ENCODE results near the gene BARX1. TPM values are rescaled to one million over a fixed set of nuclear protein-coding genes. Genes with fewer than 3 reads are reported as not detected.

Gene BARX1
- polyA plus RNA-seq, 1 donor from 2014 or later, result not detected

- Histone ChIP-seq H3K27me3 (ENCODE audit: insufficient read depth, low read depth, low read length) (no peaks in the 10 kb centered on the region), H3F3A (ENCODE audit: insufficient read depth, low read length, poor library complexity, severe bottlenecking) (no peaks in the 10 kb centered on the region)
Observed at GRCh38 chr9:93907551-93908199, 47.5 kb downstream of the BARX1 start.

GRCh38 chr9:93906195-93906880 lies 48.8 kb downstream of the BARX1 start:
- no peak overlapping the region for H2AFZ ChIP-seq (ENCODE audit: low read depth, low read length)
- no peak overlapping the region for H3K4me2 ChIP-seq (ENCODE audit: low read length)
- no peaks in the 10 kb centered on the region for H3K79me2 ChIP-seq (replicated peaks; ENCODE audit: insufficient read depth, low read length)
- H4K20me1 ChIP-seq (ENCODE audit: insufficient read depth), result no peaks in the 10 kb centered on the region
- no peaks in the 10 kb centered on the region for H3K36me3 ChIP-seq (ENCODE audit: insufficient read depth, low read length)
- no peaks in the 10 kb centered on the region for H3K9me3 ChIP-seq (ENCODE audit: low read length)
- H3K9me2 ChIP-seq (ENCODE audit: insufficient read depth, low read length), result no peaks in the 10 kb centered on the region
- H3F3A ChIP-seq (ENCODE audit: insufficient read depth, low read length, poor library complexity, severe bottlenecking), result no peaks in the 10 kb centered on the region
- no peak overlapping the region for H3K27ac ChIP-seq (ENCODE audit: low read length)
- no peak overlapping the region for H3K9ac ChIP-seq (ENCODE audit: low read length)
- H3K4me3 ChIP-seq (ENCODE audit: low read length), result no peak overlapping the region
- H3K27me3 ChIP-seq (ENCODE audit: insufficient read depth, low read depth, low read length), result no peaks in the 10 kb centered on the region
- TF ChIP-seq POLR2AphosphoS5 (IDR thresholded peaks at IDR 0.05), result no peak
- TF ChIP-seq EP300 (conservative IDR thresholded peaks at IDR 0.05; ENCODE audit: poor library complexity, severe bottlenecking), result no peak
- TF ChIP-seq REST (IDR thresholded peaks at IDR 0.05; ENCODE audit: borderline replicate concordance), result no peak
- no peak for TF ChIP-seq SMC3 (conservative IDR thresholded peaks at IDR 0.05; ENCODE audit: poor library complexity)
- TF ChIP-seq MXI1 (conservative IDR thresholded peaks at IDR 0.05; ENCODE audit: poor library complexity, severe bottlenecking), result no peak
- TF ChIP-seq TAF1 (IDR thresholded peaks at IDR 0.05; ENCODE audit: low read depth), result no peak

More at GRCh38 chr9:93907551-93908199, 47.5 kb downstream of the BARX1 start:
- Histone ChIP-seq H3K79me2 (replicated peaks; ENCODE audit: insufficient read depth, low read length) (no peaks in the 10 kb centered on the region), H3K36me3 (ENCODE audit: insufficient read depth, low read length) (no peaks in the 10 kb centered on the region), H3K9me3 (ENCODE audit: low read length) (no peaks in the 10 kb centered on the region), H4K20me1 (ENCODE audit: insufficient read depth) (no peaks in the 10 kb centered on the region), H3K4me2 (ENCODE audit: low read length) (no peak overlapping the region), H3K27ac (ENCODE audit: low read length) (no peak overlapping the region), H2AFZ (ENCODE audit: low read depth, low read length) (no peak overlapping the region), H3K4me3 (ENCODE audit: low read length) (no peak overlapping the region), H3K9me2 (ENCODE audit: insufficient read depth, low read length) (no peaks in the 10 kb centered on the region), H3K9ac (ENCODE audit: low read length) (no peak overlapping the region)
- TF ChIP-seq REST (IDR thresholded peaks at IDR 0.05; ENCODE audit: borderline replicate concordance) (no peak), TAF1 (IDR thresholded peaks at IDR 0.05; ENCODE audit: low read depth) (no peak), SMC3 (conservative IDR thresholded peaks at IDR 0.05; ENCODE audit: poor library complexity) (no peak), EP300 (conservative IDR thresholded peaks at IDR 0.05; ENCODE audit: poor library complexity, severe bottlenecking) (no peak), CTCF (IDR thresholded peaks at IDR 0.05; ENCODE audit: poor library complexity, severe bottlenecking) (no peak), MXI1 (conservative IDR thresholded peaks at IDR 0.05; ENCODE audit: poor library complexity, severe bottlenecking) (no peak), POLR2AphosphoS5 (IDR thresholded peaks at IDR 0.05) (no peak), RAD21 (conservative IDR thresholded peaks at IDR 0.05) (no peak)

All from neural cell (in vitro differentiated cells).